ENCODE measurements around the gene NUDC. TPM values are rescaled to one million over a fixed set of nuclear protein-coding genes. Genes with fewer than 3 reads are reported as not detected.

NUDC gene
- total RNA-seq, 6 experiments from 2014 or later = 69.1 to 92.6 (median 87.6) TPM

- peaks cover 14% of the 10 kb centered on the region for H3K27me3 Mint-ChIP-seq (ENCODE audit: insufficient read depth)
- peaks cover 10% of the 10 kb centered on the region for H3K9me3 Mint-ChIP-seq
- TF ChIP-seq CTCF (IDR thresholded peaks at IDR 0.05) = no peak
- DNase-seq = no peak
- peak overlapping the region; percentile 60 for H3K4me3 Mint-ChIP-seq
- H3K36me3 Mint-ChIP-seq (ENCODE audit: low read depth) = peaks cover 9% of the 10 kb centered on the region; the same call in 1 of the 2 replicates
- peak overlapping the region; percentile 21; the same call in 1 of the 2 replicates for H3K27ac Mint-ChIP-seq
- peaks cover 31% of the 10 kb centered on the region for H3K4me1 Mint-ChIP-seq (ENCODE audit: low read depth)
Observed at GRCh38 chr1:26960625-26960966, 39.1 kb downstream of the NUDC start.

GRCh38 chr1:26961826-26962225, 40.3 kb downstream of the NUDC start:
- Mint-ChIP-seq H3K27ac (peak overlapping the region; percentile 28; the same call in 1 of the 2 replicates), H3K27me3 (ENCODE audit: insufficient read depth) (peaks cover 8% of the 10 kb centered on the region), H3K4me1 (ENCODE audit: low read depth) (peaks cover 36% of the 10 kb centered on the region), H3K36me3 (ENCODE audit: low read depth) (no peaks in the 10 kb centered on the region), H3K9me3 (no peaks in the 10 kb centered on the region), H3K4me3 (peak overlapping the region; percentile 49)
- peak; percentile 92 for DNase-seq
- no peak for TF ChIP-seq CTCF (IDR thresholded peaks at IDR 0.05)

- Mint-ChIP-seq H3K4me1 (ENCODE audit: low read depth) (peaks cover 46% of the 10 kb centered on the region), H3K4me3 (no peak overlapping the region), H3K36me3 (ENCODE audit: low read depth) (no peaks in the 10 kb centered on the region), H3K9me3 (no peaks in the 10 kb centered on the region), H3K27me3 (ENCODE audit: insufficient read depth) (peaks cover 6% of the 10 kb centered on the region), H3K27ac (no peak overlapping the region)
- no peak for TF ChIP-seq CTCF (IDR thresholded peaks at IDR 0.05)
- no peak for DNase-seq
Observed at GRCh38 chr1:26965213-26965612, 43.7 kb downstream of the NUDC start.

- Mint-ChIP-seq H3K27me3 (ENCODE audit: insufficient read depth) (peaks cover 4% of the 10 kb centered on the region), H3K4me3 (no peak overlapping the region), H3K27ac (no peak overlapping the region), H3K36me3 (ENCODE audit: low read depth) (no peaks in the 10 kb centered on the region), H3K9me3 (no peaks in the 10 kb centered on the region), H3K4me1 (ENCODE audit: low read depth) (peaks cover 42% of the 10 kb centered on the region)
- no peak for TF ChIP-seq CTCF (IDR thresholded peaks at IDR 0.05)
- DNase-seq = no peak
Observed at GRCh38 chr1:26965628-26966027, 44.1 kb downstream of the NUDC start.

- no peak for TF ChIP-seq CTCF (IDR thresholded peaks at IDR 0.05)
- Mint-ChIP-seq H3K4me3 (no peak overlapping the region), H3K27me3 (ENCODE audit: insufficient read depth) (0 out of 2 replicates have a peak, but pooled peaks cover under 1% of the 10 kb centered on the region), H3K27ac (no peak overlapping the region), H3K9me3 (no peaks in the 10 kb centered on the region), H3K4me1 (ENCODE audit: low read depth) (peaks cover 25% of the 10 kb centered on the region), H3K36me3 (ENCODE audit: low read depth) (no peaks in the 10 kb centered on the region)
- no peak for DNase-seq
Observed at GRCh38 chr1:26970810-26971209, 49.3 kb downstream of the NUDC start.

- no peak for DNase-seq
- peaks cover 23% of the 10 kb centered on the region for H3K4me1 Mint-ChIP-seq (ENCODE audit: low read depth)
- H3K36me3 Mint-ChIP-seq (ENCODE audit: low read depth) = no peaks in the 10 kb centered on the region
- no peak for TF ChIP-seq CTCF (IDR thresholded peaks at IDR 0.05)
- H3K27ac Mint-ChIP-seq = no peak overlapping the region
- no peaks in the 10 kb centered on the region for H3K27me3 Mint-ChIP-seq (ENCODE audit: insufficient read depth)
- H3K4me3 Mint-ChIP-seq = no peak overlapping the region
- no peaks in the 10 kb centered on the region for H3K9me3 Mint-ChIP-seq
Observed at GRCh38 chr1:26971590-26971989, 50.0 kb downstream of the NUDC start.

All from HFFc6 (cell line).